Nephron (organoid): ENCODE results near the gene PTGER1.

Experiments
- H3K27ac Mint-ChIP-seq, 3 experiments: 2 replicates each; pipeline ENCODE4 v1.8.0; 2020; ENCODE audit warnings: mixed read lengths in 3 of 3, mild to moderate bottlenecking in 2 of 3, moderate library complexity in 1 of 3
- H3K27me3 Mint-ChIP-seq: 2 replicates; pipeline ENCODE4 v1.8.0; 2021; ENCODE audit warnings: low read depth, mild to moderate bottlenecking, moderate library complexity, mixed read lengths
- H3K36me3 Mint-ChIP-seq: 2 replicates; pipeline ENCODE4 v1.8.0; 2020; ENCODE audit warnings: low read depth, mixed read lengths
- H3K4me1 Mint-ChIP-seq: 2 replicates; pipeline ENCODE4 v1.8.0; 2020; ENCODE audit warnings: mixed read lengths
- H3K4me3 Mint-ChIP-seq, 3 experiments: 2 replicates each; pipeline ENCODE4 v1.8.0; 2020; ENCODE audit warnings: mild to moderate bottlenecking in 3 of 3, mixed read lengths in 3 of 3, moderate library complexity in 2 of 3
- H3K9me3 Mint-ChIP-seq: 2 replicates; pipeline ENCODE4 v1.8.0; 2020; ENCODE audit warnings: mixed read lengths
- CTCF ChIP-seq, 3 experiments: fragments of 200-600 bp; sonication (generic); IDR thresholded peaks; one replicate each; pipeline ENCODE4 v1.5.0; 2021; ENCODE audit warnings: antibody characterized with exemption in 3 of 3; ENCODE audit not compliant: unreplicated experiment in 3 of 3

The PTGER1 gene

GRCh38 chr19:14434543-14435319, 40.4 kb downstream of the PTGER1 start:
- Mint-ChIP-seq H3K27me3 (peaks cover 9% of the 10 kb centered on the region), H3K9me3 (no peaks in the 10 kb centered on the region), H3K4me1 (peaks cover 20% of the 10 kb centered on the region), H3K27ac (peak overlapping the region; percentile 70 to 82 (median 79)), H3K4me3 (peak overlapping the region; percentile 85 to 90 (median 86)), H3K36me3 (no peaks in the 10 kb centered on the region)
- no peak for TF ChIP-seq CTCF (IDR thresholded peaks at IDR 0.05; ENCODE audit: unreplicated experiment in 3 of 3)

GRCh38 chr19:14433554-14434501, 41.3 kb downstream of the PTGER1 start:
- Mint-ChIP-seq H3K9me3 (no peaks in the 10 kb centered on the region), H3K36me3 (no peaks in the 10 kb centered on the region), H3K27me3 (peaks cover 13% of the 10 kb centered on the region), H3K4me1 (peaks cover 14% of the 10 kb centered on the region), H3K4me3 (peak overlapping the region; percentile 85 to 90 (median 86)), H3K27ac (peak overlapping the region; percentile 70 to 82 (median 79))
- peak in 1 of 3 experiments; percentile 31 for TF ChIP-seq CTCF (IDR thresholded peaks at IDR 0.05; ENCODE audit: unreplicated experiment in 3 of 3)

- H3K4me3 Mint-ChIP-seq = peak within 1 kb of the TSS; percentile 88 to 92 (median 91)
- peaks cover 14% of the 10 kb centered on the region for H3K4me1 Mint-ChIP-seq
- H3K27me3 Mint-ChIP-seq = peaks cover 13% of the 10 kb centered on the region
- no peaks in the 10 kb centered on the region for H3K9me3 Mint-ChIP-seq
- peak within 1 kb of the TSS; percentile 77 to 84 (median 82) for H3K27ac Mint-ChIP-seq
- no peak for TF ChIP-seq CTCF (IDR thresholded peaks at IDR 0.05; ENCODE audit: unreplicated experiment in 3 of 3)
- no peaks in the 10 kb centered on the region for H3K36me3 Mint-ChIP-seq
Observed at GRCh38 chr19:14432791-14433553, 42.2 kb downstream of the PTGER1 start, which contains the start of gene PKN1. TSS of gene PKN1 (plus strand) at chr19:14433306. CDS start at chr19:14433522, 216 bp downstream.

- Mint-ChIP-seq H3K4me1 (peaks cover 14% of the 10 kb centered on the region), H3K27me3 (peaks cover 13% of the 10 kb centered on the region), H3K36me3 (no peaks in the 10 kb centered on the region), H3K9me3 (no peaks in the 10 kb centered on the region), H3K27ac (peak overlapping the region; percentile 43 to 88 (median 64)), H3K4me3 (peak overlapping the region; percentile 38 to 84 (median 82))
- TF ChIP-seq CTCF (IDR thresholded peaks at IDR 0.05; ENCODE audit: unreplicated experiment in 3 of 3) = no peak
Observed at GRCh38 chr19:14430712-14431111, 44.4 kb downstream of the PTGER1 start.

- Mint-ChIP-seq H3K27ac (no peak overlapping the region), H3K27me3 (peaks cover 13% of the 10 kb centered on the region), H3K36me3 (no peaks in the 10 kb centered on the region), H3K4me1 (peaks cover 4% of the 10 kb centered on the region), H3K9me3 (no peaks in the 10 kb centered on the region), H3K4me3 (peak overlapping the region in 1 of 3 experiments; percentile 30)
- TF ChIP-seq CTCF (IDR thresholded peaks at IDR 0.05; ENCODE audit: unreplicated experiment in 3 of 3) = no peak
Observed at GRCh38 chr19:14428882-14429416, 46.2 kb downstream of the PTGER1 start.
